Breast epithelium (tissue), 3 donors: ENCODE data around the gene METRN.
"Not testable (repeated sequence)": the region's sequence is repeated elsewhere in the genome, so short reads cannot be mapped to it uniquely, and the experiment has no call there.

ENCODE experiments used
- POLR2AphosphoS5 ChIP-seq, 3 donors: sonication (generic); formaldehyde crosslinking; IDR thresholded peaks; one replicate each; pipeline ENCODE4 v1.6.1; 2017; ENCODE audit warnings: antibody characterized with exemption in 3 of 3
- TF ChIP-seq, protein P1 (sequence below), 3 donors: fragments of 450-650 bp; IDR thresholded peaks; one replicate each; pipeline ENCODE4 v1.5.1; 2016 to 2017; ENCODE audit warnings: antibody characterized with exemption in 3 of 3, mild to moderate bottlenecking in 3 of 3, moderate library complexity in 3 of 3

DNA sequence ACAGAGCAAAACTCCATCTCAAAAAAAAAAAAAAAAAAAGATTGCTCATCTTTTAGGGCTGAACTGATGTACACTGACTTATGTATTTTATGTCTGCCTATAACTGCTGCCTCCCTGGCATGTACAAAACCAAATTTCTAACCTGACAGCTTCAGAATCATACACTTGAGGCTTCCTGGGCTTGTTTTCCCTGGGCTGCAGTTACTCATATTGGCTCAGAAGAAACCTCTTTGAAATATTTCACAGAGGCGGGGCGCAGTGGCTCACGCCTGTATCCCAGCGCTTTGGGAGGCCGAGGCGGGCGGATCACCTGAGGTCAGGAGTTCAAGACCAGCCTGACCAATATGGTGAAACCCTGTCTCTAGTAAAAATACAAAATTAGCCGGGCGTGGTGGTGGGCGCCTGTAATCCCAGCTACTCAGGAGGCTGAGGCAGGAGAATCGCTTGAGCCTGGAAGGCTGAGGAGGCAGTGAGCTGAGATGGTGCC is 39.2 kb downstream of the METRN start:
- TF ChIP-seq, protein P1, sequence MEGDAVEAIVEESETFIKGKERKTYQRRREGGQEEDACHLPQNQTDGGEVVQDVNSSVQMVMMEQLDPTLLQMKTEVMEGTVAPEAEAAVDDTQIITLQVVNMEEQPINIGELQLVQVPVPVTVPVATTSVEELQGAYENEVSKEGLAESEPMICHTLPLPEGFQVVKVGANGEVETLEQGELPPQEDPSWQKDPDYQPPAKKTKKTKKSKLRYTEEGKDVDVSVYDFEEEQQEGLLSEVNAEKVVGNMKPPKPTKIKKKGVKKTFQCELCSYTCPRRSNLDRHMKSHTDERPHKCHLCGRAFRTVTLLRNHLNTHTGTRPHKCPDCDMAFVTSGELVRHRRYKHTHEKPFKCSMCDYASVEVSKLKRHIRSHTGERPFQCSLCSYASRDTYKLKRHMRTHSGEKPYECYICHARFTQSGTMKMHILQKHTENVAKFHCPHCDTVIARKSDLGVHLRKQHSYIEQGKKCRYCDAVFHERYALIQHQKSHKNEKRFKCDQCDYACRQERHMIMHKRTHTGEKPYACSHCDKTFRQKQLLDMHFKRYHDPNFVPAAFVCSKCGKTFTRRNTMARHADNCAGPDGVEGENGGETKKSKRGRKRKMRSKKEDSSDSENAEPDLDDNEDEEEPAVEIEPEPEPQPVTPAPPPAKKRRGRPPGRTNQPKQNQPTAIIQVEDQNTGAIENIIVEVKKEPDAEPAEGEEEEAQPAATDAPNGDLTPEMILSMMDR (IDR thresholded peaks at IDR 0.05): not testable (repeated sequence)
- not testable (repeated sequence) for TF ChIP-seq POLR2AphosphoS5 (IDR thresholded peaks at IDR 0.05)
